Upper lobe of left lung (tissue), 4 donors: ENCODE data around the gene MDN1.

ENCODE experiments used
- CTCF ChIP-seq, 6 experiments: fragments of 450-650 bp in 4 of 6; fragments of 200-600 bp in 2 of 6; sonication (generic) in 2 of 6; IDR thresholded peaks; one replicate each; pipeline ENCODE4 v1.5.1; 2016 to 2019; ENCODE audit warnings: antibody characterized with exemption in 6 of 6
- EP300 ChIP-seq, 4 donors: sonication (generic); formaldehyde crosslinking; IDR thresholded peaks; one replicate each; pipeline ENCODE4 v1.5.1; 2017; ENCODE audit warnings: antibody characterized with exemption in 4 of 4, control low read depth in 2 of 4
- POLR2A ChIP-seq, 4 donors: fragments of 450-650 bp; IDR thresholded peaks; one replicate each; pipeline ENCODE4 v1.5.1; 2016 to 2017; ENCODE audit warnings: antibody characterized with exemption in 4 of 4, mild to moderate bottlenecking in 2 of 4

- TF ChIP-seq CTCF (IDR thresholded peaks at IDR 0.05) (no peak), POLR2A (IDR thresholded peaks at IDR 0.05) (no peak), EP300 (IDR thresholded peaks at IDR 0.05) (no peak)
Observed at GRCh38 chr6:89616531-89616930, 203.1 kb downstream of the MDN1 start.
